Ishikawa (cell line): ENCODE measurements around the gene OR10A3.

Source experiments
- CREB1 ChIP-seq: IDR thresholded peaks from 2 replicates; pipeline ENCODE4 v1.6.1; 2012; ENCODE audit warnings: low read depth
- EGR1 ChIP-seq: IDR thresholded peaks from 2 replicates; pipeline ENCODE4 v1.6.1; 2012
- EP300 ChIP-seq: IDR thresholded peaks from 2 replicates; pipeline ENCODE4 v1.6.1; 2012; ENCODE audit warnings: borderline replicate concordance
- RAD21 ChIP-seq: IDR thresholded peaks from 2 replicates; pipeline ENCODE4 v1.6.1; 2012; ENCODE audit warnings: low read depth
- TAF1 ChIP-seq: IDR thresholded peaks from 2 replicates; pipeline ENCODE4 v1.6.1; 2012; ENCODE audit warnings: low read depth, mild to moderate bottlenecking
- TCF12 ChIP-seq: IDR thresholded peaks from 2 replicates; pipeline ENCODE4 v1.6.1; 2012; ENCODE audit warnings: low read depth
- TEAD4 ChIP-seq: IDR thresholded peaks from 2 replicates; pipeline ENCODE4 v1.6.1; 2012
- USF1 ChIP-seq: IDR thresholded peaks from 2 replicates; pipeline ENCODE4 v1.6.1; 2012
- YY1 ChIP-seq: IDR thresholded peaks from 2 replicates; pipeline ENCODE4 v1.6.1; 2012; ENCODE audit warnings: low read depth
- TF ChIP-seq, protein P1 (sequence below): IDR thresholded peaks from 2 replicates; pipeline ENCODE4 v1.6.1; 2012; ENCODE audit warnings: low read depth, mild to moderate bottlenecking
- TF ChIP-seq, protein P2 (sequence below): IDR thresholded peaks from 2 replicates; pipeline ENCODE4 v1.6.1; 2012

DNA sequence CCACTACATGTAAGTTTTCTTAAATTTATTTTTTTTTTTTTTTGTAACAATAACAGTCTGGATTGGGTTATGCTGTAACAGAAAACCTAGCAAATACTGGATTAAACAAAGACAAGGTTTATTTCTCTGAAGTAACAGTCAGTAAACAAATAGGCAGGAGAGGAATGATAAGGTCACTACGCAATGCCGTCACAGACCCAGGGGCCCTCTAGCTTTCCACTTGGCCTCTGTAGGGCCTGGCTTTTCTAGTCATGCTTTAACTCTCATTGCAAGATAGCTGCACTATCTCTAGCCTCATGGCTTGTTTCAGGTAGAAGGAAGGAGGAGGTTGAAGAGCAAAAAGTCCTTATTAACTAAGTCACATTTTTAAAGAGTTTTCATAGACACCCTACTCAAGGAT lies 17.0 kb downstream of the OR10A3 start:
- TF ChIP-seq TAF1, result no peak
- TF ChIP-seq RAD21, result no peak
- TF ChIP-seq, protein P1, sequence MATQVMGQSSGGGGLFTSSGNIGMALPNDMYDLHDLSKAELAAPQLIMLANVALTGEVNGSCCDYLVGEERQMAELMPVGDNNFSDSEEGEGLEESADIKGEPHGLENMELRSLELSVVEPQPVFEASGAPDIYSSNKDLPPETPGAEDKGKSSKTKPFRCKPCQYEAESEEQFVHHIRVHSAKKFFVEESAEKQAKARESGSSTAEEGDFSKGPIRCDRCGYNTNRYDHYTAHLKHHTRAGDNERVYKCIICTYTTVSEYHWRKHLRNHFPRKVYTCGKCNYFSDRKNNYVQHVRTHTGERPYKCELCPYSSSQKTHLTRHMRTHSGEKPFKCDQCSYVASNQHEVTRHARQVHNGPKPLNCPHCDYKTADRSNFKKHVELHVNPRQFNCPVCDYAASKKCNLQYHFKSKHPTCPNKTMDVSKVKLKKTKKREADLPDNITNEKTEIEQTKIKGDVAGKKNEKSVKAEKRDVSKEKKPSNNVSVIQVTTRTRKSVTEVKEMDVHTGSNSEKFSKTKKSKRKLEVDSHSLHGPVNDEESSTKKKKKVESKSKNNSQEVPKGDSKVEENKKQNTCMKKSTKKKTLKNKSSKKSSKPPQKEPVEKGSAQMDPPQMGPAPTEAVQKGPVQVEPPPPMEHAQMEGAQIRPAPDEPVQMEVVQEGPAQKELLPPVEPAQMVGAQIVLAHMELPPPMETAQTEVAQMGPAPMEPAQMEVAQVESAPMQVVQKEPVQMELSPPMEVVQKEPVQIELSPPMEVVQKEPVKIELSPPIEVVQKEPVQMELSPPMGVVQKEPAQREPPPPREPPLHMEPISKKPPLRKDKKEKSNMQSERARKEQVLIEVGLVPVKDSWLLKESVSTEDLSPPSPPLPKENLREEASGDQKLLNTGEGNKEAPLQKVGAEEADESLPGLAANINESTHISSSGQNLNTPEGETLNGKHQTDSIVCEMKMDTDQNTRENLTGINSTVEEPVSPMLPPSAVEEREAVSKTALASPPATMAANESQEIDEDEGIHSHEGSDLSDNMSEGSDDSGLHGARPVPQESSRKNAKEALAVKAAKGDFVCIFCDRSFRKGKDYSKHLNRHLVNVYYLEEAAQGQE, result no peak
- TF ChIP-seq EGR1, result no peak
- TF ChIP-seq, protein P2, sequence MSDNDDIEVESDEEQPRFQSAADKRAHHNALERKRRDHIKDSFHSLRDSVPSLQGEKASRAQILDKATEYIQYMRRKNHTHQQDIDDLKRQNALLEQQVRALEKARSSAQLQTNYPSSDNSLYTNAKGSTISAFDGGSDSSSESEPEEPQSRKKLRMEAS, result no peak
- no peak for TF ChIP-seq TEAD4
- no peak for TF ChIP-seq EP300
- no peak for TF ChIP-seq TCF12
- no peak for TF ChIP-seq CREB1
- TF ChIP-seq USF1, result no peak
- no peak for TF ChIP-seq YY1
